PFSK-1 (cell line): ENCODE measurements around the gene CACNA1B.

ENCODE experiments used
- TAF1 ChIP-seq: IDR thresholded peaks from 2 replicates; pipeline ENCODE4 v1.6.1; 2012; ENCODE audit warnings: low read length, control low read depth, borderline replicate concordance; ENCODE audit not compliant: insufficient read depth
- TF ChIP-seq, protein P1 (sequence below), 2 experiments: IDR thresholded peaks; 2 replicates each; pipeline versions ENCODE4 v1.6.1 to v1.8.0; 2011 to 2012; ENCODE audit warnings: low read depth in 2 of 2, low read length in 2 of 2, control low read depth in 1 of 2, inconsistent platforms in 1 of 2, mild to moderate bottlenecking in 1 of 2, moderate library complexity in 1 of 2; ENCODE audit not compliant: insufficient read depth in 1 of 2

DNA sequence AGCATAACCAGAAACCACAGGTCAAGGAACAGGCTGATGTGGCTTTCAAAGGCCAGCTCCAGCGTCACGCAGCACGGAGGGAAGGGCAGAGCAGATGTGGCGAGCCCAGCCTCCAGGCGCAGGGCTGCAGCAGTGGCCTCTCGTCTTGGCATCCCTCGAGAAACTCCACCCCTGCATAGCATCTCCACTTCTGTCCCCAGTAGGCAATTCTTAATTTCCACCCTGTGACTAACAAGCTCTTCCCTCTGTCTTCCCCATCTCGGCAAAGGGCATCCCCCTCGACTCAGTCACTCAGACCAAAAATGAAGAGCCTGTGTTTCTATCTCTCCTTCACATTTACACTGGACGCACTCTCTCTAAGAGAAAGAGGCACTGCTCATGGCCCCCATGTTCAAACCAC is 1.7 kb upstream of the CACNA1B start:
- TF ChIP-seq TAF1, result no peak
- TF ChIP-seq, protein P1, sequence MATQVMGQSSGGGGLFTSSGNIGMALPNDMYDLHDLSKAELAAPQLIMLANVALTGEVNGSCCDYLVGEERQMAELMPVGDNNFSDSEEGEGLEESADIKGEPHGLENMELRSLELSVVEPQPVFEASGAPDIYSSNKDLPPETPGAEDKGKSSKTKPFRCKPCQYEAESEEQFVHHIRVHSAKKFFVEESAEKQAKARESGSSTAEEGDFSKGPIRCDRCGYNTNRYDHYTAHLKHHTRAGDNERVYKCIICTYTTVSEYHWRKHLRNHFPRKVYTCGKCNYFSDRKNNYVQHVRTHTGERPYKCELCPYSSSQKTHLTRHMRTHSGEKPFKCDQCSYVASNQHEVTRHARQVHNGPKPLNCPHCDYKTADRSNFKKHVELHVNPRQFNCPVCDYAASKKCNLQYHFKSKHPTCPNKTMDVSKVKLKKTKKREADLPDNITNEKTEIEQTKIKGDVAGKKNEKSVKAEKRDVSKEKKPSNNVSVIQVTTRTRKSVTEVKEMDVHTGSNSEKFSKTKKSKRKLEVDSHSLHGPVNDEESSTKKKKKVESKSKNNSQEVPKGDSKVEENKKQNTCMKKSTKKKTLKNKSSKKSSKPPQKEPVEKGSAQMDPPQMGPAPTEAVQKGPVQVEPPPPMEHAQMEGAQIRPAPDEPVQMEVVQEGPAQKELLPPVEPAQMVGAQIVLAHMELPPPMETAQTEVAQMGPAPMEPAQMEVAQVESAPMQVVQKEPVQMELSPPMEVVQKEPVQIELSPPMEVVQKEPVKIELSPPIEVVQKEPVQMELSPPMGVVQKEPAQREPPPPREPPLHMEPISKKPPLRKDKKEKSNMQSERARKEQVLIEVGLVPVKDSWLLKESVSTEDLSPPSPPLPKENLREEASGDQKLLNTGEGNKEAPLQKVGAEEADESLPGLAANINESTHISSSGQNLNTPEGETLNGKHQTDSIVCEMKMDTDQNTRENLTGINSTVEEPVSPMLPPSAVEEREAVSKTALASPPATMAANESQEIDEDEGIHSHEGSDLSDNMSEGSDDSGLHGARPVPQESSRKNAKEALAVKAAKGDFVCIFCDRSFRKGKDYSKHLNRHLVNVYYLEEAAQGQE (IDR thresholded peaks at IDR 0.05; ENCODE audit: insufficient read depth in 1 of 2, low read depth in 2 of 2, low read length in 2 of 2), result no peak
